Lower lobe of right lung (tissue), 2 donors: ENCODE data around the gene CAMK2A. TPM values are rescaled to one million over a fixed set of nuclear protein-coding genes. Genes with fewer than 3 reads are reported as not detected.

ENCODE experiments used
- ATAC-seq, 2 donors: fragments of 200-7000 bp; cut with Tn5 transposase; one replicate each; pipeline ENCODE4 v1.9.1; 2020 to 2022; ENCODE audit warnings: mild to moderate bottlenecking in 2 of 2, moderate library complexity in 2 of 2
- DNase-seq: peaks from one replicate; pipeline ENCODE4 v3.0.0-alpha.2; 2020
- H3K27ac ChIP-seq: fragments of 200-600 bp; one replicate; pipeline ENCODE4 v1.8.0; 2022
- H3K27me3 ChIP-seq: fragments of 200-600 bp; one replicate; pipeline ENCODE4 v1.8.0; 2022; ENCODE audit warnings: low read depth
- H3K36me3 ChIP-seq: fragments of 200-600 bp; one replicate; pipeline ENCODE4 v1.8.0; 2022; ENCODE audit warnings: mild to moderate bottlenecking
- H3K4me1 ChIP-seq: fragments of 200-600 bp; one replicate; pipeline ENCODE4 v1.8.0; 2022
- H3K4me3 ChIP-seq: fragments of 200-600 bp; one replicate; pipeline ENCODE4 v1.8.0; 2022; ENCODE audit warnings: mild to moderate bottlenecking
- H3K9me3 ChIP-seq: fragments of 200-600 bp; one replicate; pipeline ENCODE4 v1.8.0; 2022
- CTCF ChIP-seq: fragments of 200-600 bp; IDR thresholded peaks from one replicate; pipeline ENCODE4 v1.8.0; 2022; ENCODE audit warnings: antibody characterized with exemption, mild to moderate bottlenecking
- intact Hi-C: fragments of 100-400 bp; cut with DNase I; formaldehyde crosslinking; loops from one replicate; pipeline ENCODE4 v1.11.0; 2022
- total RNA-seq: library from RNA; stranded (reverse); fragmentation: NEBNext Ultra II Directional; extraction: Animal tissue kit (Norgen Biotek cat#: 25700); gene quantifications from one replicate; pipeline ENCODE4 v1.2.1, GENCODE V29; 2021
- donor health status: DM: no; HTN: yes; CAD: no; lungs with severe emphysema.

The CAMK2A gene
- total RNA-seq, 1 donor from 2014 or later: 1.3 TPM

GRCh38 chr5:150196514-150196913 is 93.1 kb downstream of the CAMK2A start:
- H3K4me1 ChIP-seq: no peaks in the 10 kb centered on the region
- no peak overlapping the region for H3K4me3 ChIP-seq
- DNase-seq (no peak), ATAC-seq (no peak)
- no peak for TF ChIP-seq CTCF
- H3K36me3 ChIP-seq: no peaks in the 10 kb centered on the region
- intact Hi-C loops: no loop called here
- no peaks in the 10 kb centered on the region for H3K9me3 ChIP-seq
- H3K27me3 ChIP-seq: peaks cover 11% of the 10 kb centered on the region
- H3K27ac ChIP-seq: no peak overlapping the region

GRCh38 chr5:150195736-150196485 is 93.7 kb downstream of the CAMK2A start:
- Histone ChIP-seq H3K4me1 (no peaks in the 10 kb centered on the region), H3K9me3 (no peaks in the 10 kb centered on the region), H3K27me3 (peaks cover 13% of the 10 kb centered on the region), H3K36me3 (no peaks in the 10 kb centered on the region), H3K27ac (no peak overlapping the region), H3K4me3 (no peak overlapping the region)
- intact Hi-C loops: no loop called here
- DNase-seq (no peak), ATAC-seq (no peak)
- no peak for TF ChIP-seq CTCF

- intact Hi-C loops: no loop called here
- TF ChIP-seq CTCF: no peak
- no peak for DNase-seq
These were observed 97.1 kb downstream of the CAMK2A start for GRCh38 chr5:150192462-150192861.

GRCh38 chr5:150190987-150191386 is 98.6 kb downstream of the CAMK2A start:
- H3K4me1 ChIP-seq: no peaks in the 10 kb centered on the region
- H3K9me3 ChIP-seq: no peaks in the 10 kb centered on the region
- intact Hi-C loops: no loop called here
- DNase-seq: no peak
- H3K36me3 ChIP-seq: no peaks in the 10 kb centered on the region
- no peak overlapping the region for H3K4me3 ChIP-seq
- no peak for ATAC-seq
- H3K27me3 ChIP-seq: peaks cover 37% of the 10 kb centered on the region
- H3K27ac ChIP-seq: no peak overlapping the region
- TF ChIP-seq CTCF: no peak

More at GRCh38 chr5:150192462-150192861, 97.1 kb downstream of the CAMK2A start:
- H3K27me3 ChIP-seq: peaks cover 37% of the 10 kb centered on the region
- H3K9me3 ChIP-seq: no peaks in the 10 kb centered on the region
- no peak overlapping the region for H3K27ac ChIP-seq
- H3K4me3 ChIP-seq: no peak overlapping the region
- no peak for ATAC-seq
- no peaks in the 10 kb centered on the region for H3K4me1 ChIP-seq
- H3K36me3 ChIP-seq: no peaks in the 10 kb centered on the region

GRCh38 chr5:150190503-150190979 is 99.0 kb downstream of the CAMK2A start:
- ATAC-seq: no peak

More at GRCh38 chr5:150190503-150190979, 99.0 kb downstream of the CAMK2A start:
- H3K4me1 ChIP-seq: no peaks in the 10 kb centered on the region
- no peak for DNase-seq
- no peaks in the 10 kb centered on the region for H3K9me3 ChIP-seq
- no peaks in the 10 kb centered on the region for H3K36me3 ChIP-seq
- TF ChIP-seq CTCF: no peak
- peaks cover 37% of the 10 kb centered on the region for H3K27me3 ChIP-seq
- intact Hi-C loops: no loop called here
- H3K27ac ChIP-seq: no peak overlapping the region
- H3K4me3 ChIP-seq: no peak overlapping the region
